ENCODE measurements around the gene TRAPPC1.

DNA sequence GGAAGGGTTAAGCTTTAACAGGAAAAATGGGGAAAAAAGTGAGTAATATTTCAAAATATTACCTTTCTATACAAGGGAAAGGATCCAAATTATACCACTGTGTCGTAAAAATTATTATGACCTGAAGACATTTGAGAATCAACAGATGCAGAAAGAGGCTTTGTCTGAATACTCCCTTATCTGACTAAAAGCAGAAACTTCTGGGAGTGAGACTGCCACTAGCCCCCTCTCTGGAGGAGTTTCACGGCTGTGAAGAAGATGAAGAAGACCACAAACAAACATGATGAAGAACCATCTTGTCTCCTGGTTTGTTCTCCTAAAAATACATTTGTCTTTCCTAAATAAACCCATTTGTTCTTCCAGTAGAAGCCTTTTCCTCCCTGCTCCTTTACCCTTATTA is 29.7 kb upstream of the TRAPPC1 start:
- no peak for TF ChIP-seq POLR2A (IDR thresholded peaks at IDR 0.05)
- no peak for TF ChIP-seq CTCF (IDR thresholded peaks at IDR 0.05 in 4 of 5, conservative IDR thresholded peaks at IDR 0.05 in 1 of 5)
